AG04449 (cell line): ENCODE results near the gene TTLL10.

Source experiments
- CTCF ChIA-PET: fragments of 350-600 bp; formaldehyde crosslinking; extraction: SDS; loops from one replicate; lab custom pipeline; 2021; ENCODE audit warnings: antibody characterized with exemption; lab: Yijun Ruan, JAX
- POLR2A ChIA-PET: fragments of 400-600, 350-600 bp; formaldehyde crosslinking; extraction: SDS; loops from one replicate; lab custom pipeline; 2020; ENCODE audit warnings: antibody characterized with exemption, inconsistent platforms; lab: Yijun Ruan, JAX
- DNase-seq: peaks from one replicate; pipeline ENCODE4 v3.0.0-alpha.2; 2010; ENCODE audit warnings: low read depth, low spot score
- H3K4me3 ChIP-seq: 2 replicates; pipeline ENCODE4 v1.5.1; 2011; ENCODE audit warnings: low read depth, mild to moderate bottlenecking, control low read depth, low read length
- TF ChIP-seq, protein P1 (sequence below): IDR thresholded peaks from one replicate; pipeline ENCODE4 v1.5.1; 2011; ENCODE audit warnings: mild to moderate bottlenecking, moderate library complexity, low read length, control low read depth, inconsistent platforms; ENCODE audit not compliant: insufficient read depth; ENCODE audit errors: missing control alignments

TTLL10 gene

DNA sequence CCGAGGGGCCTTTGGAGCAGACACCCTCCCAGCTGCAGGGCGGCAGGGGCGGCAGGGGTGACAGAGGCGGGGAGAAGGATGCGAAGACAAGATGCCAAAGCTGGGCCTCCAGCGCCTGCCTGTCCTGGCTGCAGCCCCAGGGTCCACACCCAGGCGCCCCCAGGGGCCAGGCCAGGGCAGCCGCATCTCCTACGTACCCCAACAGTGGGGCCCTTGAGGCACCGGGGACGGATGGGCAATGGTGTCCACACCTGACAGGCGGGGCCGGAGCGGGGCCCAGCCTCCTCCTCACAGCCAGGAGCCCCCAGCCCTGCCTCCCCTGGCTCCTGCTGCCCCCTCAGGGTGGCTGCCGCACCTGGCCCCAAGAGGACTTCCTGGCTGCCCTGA, 65.5 kb downstream of the TTLL10 start:
- CTCF ChIA-PET = interaction anchor here (1.0 to 2.4 kb wide), 4 partner anchors 117 to 177 kb away, joined by 4 to 10 read pairs (median 6); no protein-coding TSS in a partner anchor
- no peak for DNase-seq
- POLR2A ChIA-PET = interaction anchor here (0.7 kb wide), 1 partner anchor 31 kb away, joined by 3 read pairs; no protein-coding TSS in a partner anchor
- no peak overlapping the region for H3K4me3 ChIP-seq
- TF ChIP-seq, protein P1, sequence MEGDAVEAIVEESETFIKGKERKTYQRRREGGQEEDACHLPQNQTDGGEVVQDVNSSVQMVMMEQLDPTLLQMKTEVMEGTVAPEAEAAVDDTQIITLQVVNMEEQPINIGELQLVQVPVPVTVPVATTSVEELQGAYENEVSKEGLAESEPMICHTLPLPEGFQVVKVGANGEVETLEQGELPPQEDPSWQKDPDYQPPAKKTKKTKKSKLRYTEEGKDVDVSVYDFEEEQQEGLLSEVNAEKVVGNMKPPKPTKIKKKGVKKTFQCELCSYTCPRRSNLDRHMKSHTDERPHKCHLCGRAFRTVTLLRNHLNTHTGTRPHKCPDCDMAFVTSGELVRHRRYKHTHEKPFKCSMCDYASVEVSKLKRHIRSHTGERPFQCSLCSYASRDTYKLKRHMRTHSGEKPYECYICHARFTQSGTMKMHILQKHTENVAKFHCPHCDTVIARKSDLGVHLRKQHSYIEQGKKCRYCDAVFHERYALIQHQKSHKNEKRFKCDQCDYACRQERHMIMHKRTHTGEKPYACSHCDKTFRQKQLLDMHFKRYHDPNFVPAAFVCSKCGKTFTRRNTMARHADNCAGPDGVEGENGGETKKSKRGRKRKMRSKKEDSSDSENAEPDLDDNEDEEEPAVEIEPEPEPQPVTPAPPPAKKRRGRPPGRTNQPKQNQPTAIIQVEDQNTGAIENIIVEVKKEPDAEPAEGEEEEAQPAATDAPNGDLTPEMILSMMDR = no peak

DNA sequence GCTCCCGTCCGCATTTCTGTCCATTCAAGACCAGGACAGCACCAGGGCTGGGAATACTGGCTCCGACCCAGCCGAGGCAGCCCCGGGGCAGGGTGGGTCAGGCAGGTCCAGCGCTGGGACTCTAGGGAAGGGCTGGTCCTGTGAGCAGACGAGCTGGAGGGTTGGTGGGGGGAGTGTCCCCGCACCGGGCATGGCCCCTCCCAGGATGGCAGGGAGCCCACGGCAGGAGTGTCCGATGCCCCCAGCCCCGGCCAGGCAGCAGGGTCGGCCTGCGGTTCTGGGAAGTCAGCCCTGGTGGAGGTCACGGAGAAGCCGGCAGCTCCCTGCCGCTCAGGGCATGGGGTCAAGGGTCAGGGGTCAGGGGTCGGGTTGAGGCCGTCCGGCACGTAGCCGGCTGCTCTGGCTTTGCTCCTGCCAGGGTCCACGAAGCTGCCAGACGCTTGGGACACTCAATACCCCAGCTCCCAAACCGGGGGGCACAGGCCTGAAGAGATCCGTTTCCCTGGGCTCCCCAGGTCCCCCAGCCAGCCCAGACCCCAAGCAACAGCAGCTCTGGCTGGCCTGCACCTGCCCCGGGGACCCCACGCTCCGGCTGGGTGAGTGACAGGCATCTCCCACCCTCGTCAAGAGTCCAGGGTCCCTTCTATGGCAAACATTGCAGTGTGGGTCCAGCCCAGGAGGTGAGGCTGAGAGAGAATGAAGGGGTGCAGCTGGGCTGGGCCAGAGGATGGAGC, 66.1 kb downstream of the TTLL10 start:
- TF ChIP-seq, protein P1 = no peak
- no peak for DNase-seq
- POLR2A ChIA-PET = interaction anchor here (0.7 kb wide), 1 partner anchor 31 kb away, joined by 3 read pairs; no protein-coding TSS in a partner anchor
- no peak overlapping the region for H3K4me3 ChIP-seq
- CTCF ChIA-PET = interaction anchor here (1.0 to 2.0 kb wide), 3 partner anchors 117 to 178 kb away, joined by 4 to 6 read pairs (median 5); no protein-coding TSS in a partner anchor

DNA sequence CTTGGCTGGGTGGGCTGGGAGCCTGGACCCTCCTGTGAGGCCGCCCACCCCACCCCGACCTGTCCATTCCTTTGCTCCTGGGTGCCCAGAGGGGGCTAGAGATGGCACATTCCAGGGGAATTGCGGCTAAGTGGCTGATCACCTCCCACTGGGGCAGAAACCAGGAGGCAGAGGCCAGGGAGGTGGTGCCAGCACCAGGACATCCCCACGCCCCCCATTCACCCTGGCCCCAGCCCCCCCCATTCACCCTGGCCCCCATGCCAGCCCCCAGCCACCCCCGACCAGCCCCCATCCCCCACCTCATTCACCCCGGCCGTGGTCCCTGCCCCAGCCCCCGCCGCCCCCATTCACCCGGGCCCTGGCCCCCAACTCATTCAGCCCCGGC, 66.7 kb downstream of the TTLL10 start:
- TF ChIP-seq, protein P1 = no peak
- ChIA-PET POLR2A (no interaction called here), CTCF (interaction anchor here (2.0 kb wide), 1 partner anchor 120 kb away, joined by 6 read pairs; no protein-coding TSS in a partner anchor)
- no peak overlapping the region for H3K4me3 ChIP-seq
- no peak for DNase-seq

DNA sequence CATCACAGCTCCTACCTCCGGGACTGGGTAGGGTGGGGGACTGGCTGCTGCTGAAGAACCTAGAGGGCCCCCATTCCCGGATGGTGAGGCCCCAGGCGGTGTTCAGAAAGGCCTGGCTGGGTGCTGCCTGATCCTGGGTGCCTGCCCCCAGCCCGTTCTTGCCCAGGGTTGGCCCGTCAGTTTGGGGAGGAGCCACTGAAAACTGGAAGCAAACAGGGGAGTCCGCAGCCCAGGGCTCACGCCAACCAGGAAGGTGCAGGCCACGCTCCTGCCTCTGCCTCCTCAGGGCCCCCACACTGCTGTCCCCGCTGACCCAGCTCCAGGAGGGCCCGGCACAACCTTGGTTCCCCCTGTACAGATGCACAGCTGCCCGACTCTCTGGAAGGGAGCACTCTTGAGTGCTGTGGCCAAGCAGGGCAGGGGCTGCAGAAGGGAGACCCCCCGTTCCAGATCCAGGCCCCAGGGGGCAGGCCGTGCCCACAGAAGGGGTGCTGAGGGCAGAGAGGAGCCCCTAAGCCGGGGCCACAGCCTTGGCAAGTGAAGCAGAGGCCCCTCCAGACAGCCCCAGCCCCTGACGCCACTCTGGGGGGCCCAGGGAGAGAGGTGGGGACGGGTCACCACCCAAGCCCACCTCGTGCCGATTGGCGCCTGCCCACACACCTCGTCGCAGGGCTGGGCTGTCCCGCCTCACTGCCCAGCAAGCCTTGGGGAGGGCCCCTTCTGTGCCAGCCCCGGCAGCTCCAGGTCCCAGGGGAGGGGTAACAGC, 67.3 kb downstream of the TTLL10 start:
- DNase-seq = no peak
- TF ChIP-seq, protein P1 = no peak
- ChIA-PET POLR2A (interaction anchor here (0.6 kb wide), 3 partner anchors 10 to 94 kb away, joined by 3 to 5 read pairs (median 4); no protein-coding TSS in a partner anchor), CTCF (interaction anchor here (0.6 kb wide), 1 partner anchor 9 kb away, joined by 3 read pairs; no protein-coding TSS in a partner anchor)
- no peak overlapping the region for H3K4me3 ChIP-seq

DNA sequence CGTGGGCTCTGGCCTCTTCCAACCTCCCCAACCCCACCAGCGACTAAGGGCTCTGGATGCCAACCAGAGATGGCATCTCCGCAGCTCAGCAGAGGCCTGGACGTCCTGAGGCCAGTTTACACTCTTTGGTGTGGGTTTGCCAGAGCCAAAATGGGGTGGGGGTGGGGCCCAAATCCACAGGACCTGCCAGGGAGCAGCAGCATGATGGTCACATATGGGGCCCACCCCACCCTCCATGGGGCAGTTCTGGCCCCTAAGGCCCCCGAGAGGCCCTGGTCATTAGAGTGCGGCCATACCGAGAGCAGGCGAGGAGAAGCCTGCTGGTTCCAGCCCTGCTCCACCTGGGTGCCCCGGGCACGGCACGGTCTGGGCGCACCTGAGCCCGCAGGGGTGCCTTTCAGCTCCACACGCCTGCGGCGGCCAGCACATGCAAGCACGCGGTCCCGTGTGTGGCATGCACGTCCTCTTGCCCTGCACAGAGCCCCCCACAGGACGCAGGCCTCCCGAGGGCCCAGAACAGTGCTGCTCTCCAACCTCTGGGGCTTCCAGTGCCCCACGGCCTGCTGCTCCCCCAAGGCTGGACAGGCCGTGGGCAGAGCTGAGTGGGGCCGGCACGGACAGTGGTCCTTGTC, 68.0 kb downstream of the TTLL10 start:
- ChIA-PET CTCF (interaction anchor here (0.6 to 1.1 kb wide), 2 partner anchors 9 to 119 kb away, joined by 3 to 5 read pairs; no protein-coding TSS in a partner anchor), POLR2A (interaction anchor here (0.6 kb wide), 3 partner anchors 11 to 95 kb away, joined by 3 to 5 read pairs (median 4); no protein-coding TSS in a partner anchor)
- TF ChIP-seq, protein P1 = no peak
- DNase-seq = no peak
- no peak overlapping the region for H3K4me3 ChIP-seq
